H1 (cell line): ENCODE data around the gene NIPAL4. TPM values are rescaled to one million over a fixed set of nuclear protein-coding genes. Genes with fewer than 3 reads are reported as not detected.

Experiments used
- CBX8 ChIP-seq: fragments of 300-800, 300-1000 bp; sonication (generic); IDR thresholded peaks from 2 replicates; pipeline ENCODE4 v1.7.1; 2016; ENCODE audit warnings: low read depth, low read length, borderline replicate concordance
- CHD7 ChIP-seq: fragments of 300-600 bp; sonication (generic); IDR thresholded peaks from 2 replicates; pipeline ENCODE4 v1.7.1; 2012; ENCODE audit warnings: low read length, moderate library complexity, mild to moderate bottlenecking, inconsistent platforms; ENCODE audit not compliant: insufficient replicate concordance
- GABPA ChIP-seq: IDR thresholded peaks from 2 replicates; pipeline ENCODE4 v1.6.1; 2011; ENCODE audit warnings: mild to moderate bottlenecking, low read length, moderate library complexity, borderline replicate concordance; ENCODE audit not compliant: insufficient read depth
- GTF2F1 ChIP-seq: IDR thresholded peaks from 2 replicates; pipeline ENCODE4 v1.6.1; 2012; ENCODE audit warnings: low read depth, low read length, improper control_type of control experiment, borderline replicate concordance
- KDM5A ChIP-seq: fragments of 200-600 bp; IDR thresholded peaks from 2 replicates; pipeline ENCODE4 v1.7.1; 2012; ENCODE audit warnings: mild to moderate bottlenecking, low read length, inconsistent platforms, mixed read lengths
- RBBP5 ChIP-seq: IDR thresholded peaks from 2 replicates; pipeline ENCODE4 v1.7.1; 2012; ENCODE audit warnings: low read depth, mild to moderate bottlenecking, inconsistent platforms, low read length, moderate library complexity, borderline replicate concordance
- RXRA ChIP-seq: IDR thresholded peaks from 2 replicates; pipeline ENCODE4 v1.6.1; 2011; ENCODE audit warnings: low read depth, mild to moderate bottlenecking, low read length, moderate library complexity; ENCODE audit not compliant: insufficient read depth
- TEAD4 ChIP-seq: IDR thresholded peaks from 2 replicates; pipeline ENCODE4 v1.6.1; 2012; ENCODE audit warnings: low read depth, low read length, inconsistent platforms, mixed read lengths
- USF2 ChIP-seq: IDR thresholded peaks from 2 replicates; pipeline ENCODE4 v1.6.1; 2011; ENCODE audit warnings: low read length, improper control_type of control experiment
- polyA plus RNA-seq, 7 experiments: library from polyadenylated mRNA; depleted of rRNA in 3 of 7; stranded (reverse) in 5 of 7; unstranded in 2 of 7; fragments of >200 nt in 5 of 7; fragments of 200-250 nt in 2 of 7; gene quantifications; 1 replicate in 5 of 7; 2 replicates in 1 of 7; 4 replicates in 1 of 7; pipeline versions ENCODE4 v1.2.1 to v1.2.3, GENCODE V29; 2011 to 2013; ENCODE audit warnings: missing spikeins in 2 of 7, mixed read lengths in 2 of 7
- total RNA-seq: library from RNA; stranded (reverse); fragmentation: NEBNext Ultra II Directional; extraction: Animal tissue kit (Norgen Biotek cat#: 25700); gene quantifications from 2 replicates; pipeline ENCODE4 v1.2.1, GENCODE V29; 2021
- TF ChIP-seq, protein P1 (sequence below): IDR thresholded peaks from 2 replicates; pipeline ENCODE4 v1.6.1; 2012; ENCODE audit warnings: inconsistent platforms

Gene NIPAL4
- total and polyA plus RNA-seq, 2 of the 8 experiments (the other 6 are each of a cell fraction or from before 2014, with no cell fraction given) = 0.09 to 0.20 TPM

DNA sequence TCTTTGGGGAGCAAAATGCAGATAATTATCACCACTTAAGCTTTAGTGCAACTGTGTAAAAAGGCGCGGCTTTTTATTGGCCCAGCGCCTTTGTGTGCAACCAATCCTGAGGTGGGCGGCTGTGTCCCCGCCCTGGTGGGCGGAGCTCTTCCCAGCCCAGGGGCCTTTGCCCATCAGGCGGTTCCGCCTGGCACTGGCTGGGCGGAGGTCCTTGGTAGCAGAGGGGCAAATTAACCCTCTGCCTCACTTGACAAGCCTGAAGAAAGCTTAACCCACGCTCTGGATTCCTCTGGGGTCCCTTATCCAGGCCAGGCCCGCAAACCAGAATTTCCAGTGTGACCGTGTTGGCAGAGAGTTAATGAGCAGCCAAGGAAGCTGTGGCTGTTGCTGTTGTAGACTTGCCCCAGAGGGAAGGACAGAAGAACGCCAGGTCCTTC is 12.8 kb upstream of the NIPAL4 start (continued):
- TF ChIP-seq CHD7 (no peak), RXRA (no peak), GABPA (no peak), CBX8 (no peak), USF2 (no peak), KDM5A (no peak), GTF2F1 (no peak), TEAD4 (no peak), RBBP5 (no peak)
- TF ChIP-seq, protein P1, sequence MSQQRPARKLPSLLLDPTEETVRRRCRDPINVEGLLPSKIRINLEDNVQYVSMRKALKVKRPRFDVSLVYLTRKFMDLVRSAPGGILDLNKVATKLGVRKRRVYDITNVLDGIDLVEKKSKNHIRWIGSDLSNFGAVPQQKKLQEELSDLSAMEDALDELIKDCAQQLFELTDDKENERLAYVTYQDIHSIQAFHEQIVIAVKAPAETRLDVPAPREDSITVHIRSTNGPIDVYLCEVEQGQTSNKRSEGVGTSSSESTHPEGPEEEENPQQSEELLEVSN = no peak
